Stimulated activated CD8-positive, alpha-beta memory T cell treated with anti-CD3 and anti-CD28 coated beads, Interleukin-4, amount 100 ng/mL, for 1 hour (primary cell): ENCODE data around the gene CKMT1A.

Experiments used
- DNase-seq, 2 donors: peaks; one replicate each; pipeline ENCODE4 v3.0.0-alpha.2; 2020; ENCODE audit warnings: low read depth in 2 of 2, low spot score in 1 of 2

Gene CKMT1A

DNA sequence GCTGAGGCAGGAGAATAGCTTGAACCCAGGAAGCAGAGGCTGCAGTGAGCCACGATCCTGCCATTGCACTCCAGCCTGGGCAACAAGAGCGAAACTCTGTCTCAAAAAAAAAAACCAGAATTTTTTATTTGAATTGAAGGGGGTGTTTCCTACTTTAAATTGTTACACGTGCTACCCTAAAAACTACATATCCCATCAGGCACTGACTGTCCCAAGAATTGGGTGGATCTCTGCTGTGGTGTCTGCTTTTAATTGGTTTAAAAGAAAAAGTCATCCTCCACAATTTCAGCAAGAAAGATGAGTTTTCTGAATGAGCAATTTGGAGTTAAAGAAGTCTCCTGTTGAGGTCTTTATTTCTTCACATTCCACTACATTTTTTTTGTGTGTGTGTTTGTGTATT is 54.7 kb downstream of the CKMT1A start:
- DNase-seq = no peak
